ENCODE results near the gene PFDN1.

Gene PFDN1

DNA sequence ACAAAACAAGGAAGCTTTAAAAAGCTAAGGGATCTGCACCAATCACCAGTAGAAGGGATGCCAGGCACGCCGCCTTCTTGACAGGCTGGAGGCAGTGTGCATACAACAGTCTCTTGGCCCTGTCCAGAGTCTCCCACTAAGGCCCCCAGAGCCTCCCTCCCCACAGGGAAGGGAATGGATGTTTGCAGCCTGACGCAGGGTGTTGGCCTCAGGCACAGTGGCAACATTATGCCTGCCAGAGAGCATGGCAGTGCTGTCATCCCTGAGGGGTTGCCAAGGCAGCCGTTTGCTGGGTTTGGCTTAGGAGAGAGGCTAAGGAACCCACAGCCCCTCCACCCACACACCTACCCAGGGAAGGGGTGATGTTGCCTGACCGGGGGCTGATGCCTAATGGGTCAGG, 38.7 kb upstream of the PFDN1 start:
- H3K36me3 ChIP-seq (ENCODE audit: control insufficient read depth, insufficient read depth, low read length), result no peaks in the 10 kb centered on the region
- H3K4me3 ChIP-seq (ENCODE audit: low read length), result no peak overlapping the region
- H3K9ac ChIP-seq (ENCODE audit: low read length), result no peak overlapping the region
- H3K4me1 ChIP-seq (ENCODE audit: control insufficient read depth, insufficient read depth, low read length), result peaks cover 39% of the 10 kb centered on the region
- peak overlapping the region; percentile 55 for H3K27ac ChIP-seq (ENCODE audit: low read depth, low read length)
- no peaks in the 10 kb centered on the region for H3K27me3 ChIP-seq (ENCODE audit: control insufficient read depth, insufficient read depth, low read length)

DNA sequence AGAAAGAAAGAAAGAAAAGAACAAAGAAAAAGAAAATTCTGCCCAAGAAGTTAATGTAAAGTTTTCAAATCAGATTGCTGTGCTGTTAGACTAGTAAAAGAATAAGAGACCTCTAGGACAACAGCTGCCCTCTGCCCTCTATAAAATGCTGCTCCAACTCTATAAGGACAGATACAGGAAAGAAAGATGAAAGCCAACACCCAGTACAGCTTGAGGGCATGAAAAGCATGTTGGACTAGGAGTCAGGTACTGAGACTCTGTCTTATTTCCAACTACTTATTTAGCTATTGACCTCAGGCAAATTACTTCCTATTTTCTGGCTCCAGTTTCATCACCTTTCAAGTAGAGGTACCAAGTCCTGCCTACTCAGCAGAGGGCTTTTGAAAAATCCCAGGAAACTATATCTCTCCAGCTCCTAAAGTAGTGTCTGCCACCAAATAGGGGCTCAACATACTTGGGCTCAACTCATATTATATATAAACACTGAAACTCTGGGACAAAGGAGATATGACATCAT, 37.8 kb upstream of the PFDN1 start:
- Histone ChIP-seq H3K9ac (ENCODE audit: low read length) (no peak overlapping the region), H3K27me3 (ENCODE audit: control insufficient read depth, insufficient read depth, low read length) (no peaks in the 10 kb centered on the region), H3K27ac (ENCODE audit: low read depth, low read length) (peak overlapping the region; percentile 55), H3K4me3 (ENCODE audit: low read length) (no peak overlapping the region), H3K4me1 (ENCODE audit: control insufficient read depth, insufficient read depth, low read length) (peaks cover 46% of the 10 kb centered on the region), H3K36me3 (ENCODE audit: control insufficient read depth, insufficient read depth, low read length) (no peaks in the 10 kb centered on the region)

DNA sequence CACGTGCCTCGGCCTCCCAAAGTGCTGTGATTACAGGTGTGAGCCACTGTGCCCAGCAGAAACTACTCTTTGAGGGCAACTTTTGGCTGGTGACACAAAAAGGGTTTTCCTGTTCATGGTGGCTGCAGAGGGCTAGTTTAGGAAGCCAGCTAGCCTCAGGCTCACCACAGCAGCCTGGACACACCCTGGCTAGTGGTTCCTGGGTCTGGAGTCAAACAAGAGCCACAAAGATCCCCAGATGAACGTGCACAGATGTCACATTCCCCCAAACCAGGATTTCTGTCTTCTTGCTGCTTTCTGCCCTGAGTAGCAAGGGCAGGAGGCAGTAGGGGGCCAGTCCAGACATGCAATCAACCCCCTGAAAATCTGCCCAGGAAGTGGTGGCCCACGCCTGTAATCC, 36.7 kb upstream of the PFDN1 start:
- H3K4me1 ChIP-seq (ENCODE audit: control insufficient read depth, insufficient read depth, low read length), result peaks cover 41% of the 10 kb centered on the region
- H3K9ac ChIP-seq (ENCODE audit: low read length), result no peak overlapping the region
- H3K27ac ChIP-seq (ENCODE audit: low read depth, low read length), result no peak overlapping the region
- H3K27me3 ChIP-seq (ENCODE audit: control insufficient read depth, insufficient read depth, low read length), result no peaks in the 10 kb centered on the region
- peaks cover under 1% of the 10 kb centered on the region for H3K36me3 ChIP-seq (ENCODE audit: control insufficient read depth, insufficient read depth, low read length)
- no peak overlapping the region for H3K4me3 ChIP-seq (ENCODE audit: low read length)

DNA sequence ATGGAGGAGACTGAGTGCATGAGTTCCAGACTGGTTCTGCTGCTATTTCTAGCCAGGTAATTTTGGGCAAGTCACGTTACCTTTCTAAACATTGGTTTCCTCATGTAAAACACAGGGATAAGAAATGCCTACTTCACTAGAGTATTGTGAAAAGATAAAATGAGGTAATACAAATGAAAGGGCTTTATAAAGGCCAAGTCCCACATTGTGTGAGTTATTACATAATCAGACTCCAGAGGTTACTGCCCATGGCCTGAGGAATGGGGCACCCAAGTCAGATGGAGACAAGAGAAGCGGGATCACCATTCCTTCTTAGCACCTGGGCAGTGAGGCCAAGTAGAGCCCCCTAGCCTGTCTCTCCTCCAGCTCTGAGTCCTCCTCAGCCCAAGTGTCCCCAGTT, 36.0 kb upstream of the PFDN1 start:
- Histone ChIP-seq H3K27me3 (ENCODE audit: control insufficient read depth, insufficient read depth, low read length) (no peaks in the 10 kb centered on the region), H3K36me3 (ENCODE audit: control insufficient read depth, insufficient read depth, low read length) (peaks cover 5% of the 10 kb centered on the region), H3K27ac (ENCODE audit: low read depth, low read length) (peak overlapping the region; percentile 43), H3K9ac (ENCODE audit: low read length) (no peak overlapping the region), H3K4me3 (ENCODE audit: low read length) (no peak overlapping the region), H3K4me1 (ENCODE audit: control insufficient read depth, insufficient read depth, low read length) (peaks cover 37% of the 10 kb centered on the region)

DNA sequence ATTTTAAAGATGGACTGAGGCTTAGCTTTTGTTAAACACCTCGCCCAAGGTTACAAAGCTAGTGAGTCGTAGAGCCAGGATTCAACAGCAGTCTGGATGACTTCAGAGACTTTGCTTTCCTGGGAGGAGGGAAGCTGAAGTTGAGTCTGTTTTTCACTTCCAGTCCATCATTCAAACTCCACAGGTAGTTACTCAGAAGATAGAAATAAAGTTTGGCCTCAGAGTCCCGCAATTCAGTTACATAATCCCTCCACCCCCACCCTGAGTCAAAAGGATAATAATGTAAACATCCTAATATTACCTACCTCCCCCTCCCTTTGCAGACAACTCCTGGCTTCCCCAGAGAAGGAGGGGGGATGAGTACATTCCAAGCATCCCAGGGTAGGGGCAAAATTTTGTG, 35.4 kb upstream of the PFDN1 start:
- Histone ChIP-seq H3K4me3 (ENCODE audit: low read length) (no peak overlapping the region), H3K27ac (ENCODE audit: low read depth, low read length) (peak overlapping the region; percentile 43), H3K27me3 (ENCODE audit: control insufficient read depth, insufficient read depth, low read length) (no peaks in the 10 kb centered on the region), H3K36me3 (ENCODE audit: control insufficient read depth, insufficient read depth, low read length) (peaks cover 7% of the 10 kb centered on the region), H3K9ac (ENCODE audit: low read length) (no peak overlapping the region), H3K4me1 (ENCODE audit: control insufficient read depth, insufficient read depth, low read length) (peaks cover 37% of the 10 kb centered on the region)

DNA sequence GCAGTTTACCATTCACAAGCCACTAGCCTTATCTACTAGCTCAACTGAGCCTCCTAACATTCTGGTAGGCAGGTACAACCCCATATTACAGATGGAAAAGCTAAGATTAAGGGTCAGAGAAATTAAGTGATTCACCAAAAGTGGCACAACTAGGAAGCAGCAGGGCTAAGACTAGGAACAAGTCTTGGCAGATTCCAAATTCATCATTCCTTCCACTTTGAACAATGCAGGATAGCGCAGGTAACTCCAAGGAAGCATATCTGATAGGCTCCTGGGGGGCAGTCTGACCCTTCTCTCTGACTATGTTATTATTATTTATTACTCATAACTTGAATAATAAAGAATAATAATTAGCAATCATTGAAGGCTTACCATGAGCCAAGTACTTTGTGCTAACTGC, 35.0 kb upstream of the PFDN1 start:
- Histone ChIP-seq H3K27me3 (ENCODE audit: control insufficient read depth, insufficient read depth, low read length) (no peaks in the 10 kb centered on the region), H3K4me1 (ENCODE audit: control insufficient read depth, insufficient read depth, low read length) (peaks cover 37% of the 10 kb centered on the region), H3K36me3 (ENCODE audit: control insufficient read depth, insufficient read depth, low read length) (peaks cover 11% of the 10 kb centered on the region), H3K9ac (ENCODE audit: low read length) (no peak overlapping the region), H3K27ac (ENCODE audit: low read depth, low read length) (peak overlapping the region; percentile 71), H3K4me3 (ENCODE audit: low read length) (no peak overlapping the region)

DNA sequence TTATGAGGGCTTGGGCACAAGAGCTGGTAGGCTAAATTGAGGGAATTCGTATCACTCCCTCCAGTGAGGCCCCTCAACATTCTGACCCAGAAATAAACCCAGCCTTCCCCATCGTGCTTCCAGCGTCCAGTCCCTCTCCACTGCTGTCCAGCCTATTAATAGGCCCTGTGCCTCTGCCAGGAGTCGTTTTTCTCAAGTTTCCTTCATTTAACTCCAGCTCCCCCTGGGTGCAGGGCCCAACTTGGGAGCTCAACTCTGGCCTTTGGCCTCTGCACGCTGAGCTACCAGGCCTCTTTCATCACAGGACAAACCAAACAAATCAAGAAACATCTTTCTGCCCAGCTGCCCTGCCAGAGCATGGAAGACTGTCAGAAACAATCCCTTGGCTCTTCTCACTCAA, 33.5 kb upstream of the PFDN1 start:
- H3K36me3 ChIP-seq (ENCODE audit: control insufficient read depth, insufficient read depth, low read length), result peaks cover 12% of the 10 kb centered on the region
- H3K9ac ChIP-seq (ENCODE audit: low read length), result no peak overlapping the region
- peak overlapping the region; percentile 45 for H3K27ac ChIP-seq (ENCODE audit: low read depth, low read length)
- H3K4me1 ChIP-seq (ENCODE audit: control insufficient read depth, insufficient read depth, low read length), result peaks cover 25% of the 10 kb centered on the region
- no peaks in the 10 kb centered on the region for H3K27me3 ChIP-seq (ENCODE audit: control insufficient read depth, insufficient read depth, low read length)
- H3K4me3 ChIP-seq (ENCODE audit: low read length), result no peak overlapping the region

DNA sequence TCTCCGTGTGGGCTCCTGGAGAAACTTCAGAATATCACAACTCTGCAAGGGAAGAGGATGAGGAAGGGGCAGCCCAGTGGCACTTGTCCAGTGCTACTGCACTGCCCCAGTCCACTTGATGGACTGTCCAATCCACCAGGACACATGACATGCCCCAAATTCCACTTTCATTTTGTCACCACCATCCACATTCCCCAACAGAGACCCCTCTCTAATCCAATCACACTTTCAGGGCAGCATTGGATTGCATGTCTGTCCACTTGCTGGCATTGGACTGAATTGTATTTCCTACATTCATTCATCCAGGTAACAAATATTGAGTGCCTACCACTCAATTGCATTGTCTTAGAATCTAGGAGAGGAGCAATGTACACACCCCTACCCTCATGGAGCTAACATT, 28.7 kb upstream of the PFDN1 start:
- Histone ChIP-seq H3K4me3 (ENCODE audit: low read length) (no peak overlapping the region), H3K9ac (ENCODE audit: low read length) (no peak overlapping the region), H3K36me3 (ENCODE audit: control insufficient read depth, insufficient read depth, low read length) (peaks cover 12% of the 10 kb centered on the region), H3K4me1 (ENCODE audit: control insufficient read depth, insufficient read depth, low read length) (peaks cover 8% of the 10 kb centered on the region), H3K27me3 (ENCODE audit: control insufficient read depth, insufficient read depth, low read length) (no peaks in the 10 kb centered on the region), H3K27ac (ENCODE audit: low read depth, low read length) (no peak overlapping the region)

DNA sequence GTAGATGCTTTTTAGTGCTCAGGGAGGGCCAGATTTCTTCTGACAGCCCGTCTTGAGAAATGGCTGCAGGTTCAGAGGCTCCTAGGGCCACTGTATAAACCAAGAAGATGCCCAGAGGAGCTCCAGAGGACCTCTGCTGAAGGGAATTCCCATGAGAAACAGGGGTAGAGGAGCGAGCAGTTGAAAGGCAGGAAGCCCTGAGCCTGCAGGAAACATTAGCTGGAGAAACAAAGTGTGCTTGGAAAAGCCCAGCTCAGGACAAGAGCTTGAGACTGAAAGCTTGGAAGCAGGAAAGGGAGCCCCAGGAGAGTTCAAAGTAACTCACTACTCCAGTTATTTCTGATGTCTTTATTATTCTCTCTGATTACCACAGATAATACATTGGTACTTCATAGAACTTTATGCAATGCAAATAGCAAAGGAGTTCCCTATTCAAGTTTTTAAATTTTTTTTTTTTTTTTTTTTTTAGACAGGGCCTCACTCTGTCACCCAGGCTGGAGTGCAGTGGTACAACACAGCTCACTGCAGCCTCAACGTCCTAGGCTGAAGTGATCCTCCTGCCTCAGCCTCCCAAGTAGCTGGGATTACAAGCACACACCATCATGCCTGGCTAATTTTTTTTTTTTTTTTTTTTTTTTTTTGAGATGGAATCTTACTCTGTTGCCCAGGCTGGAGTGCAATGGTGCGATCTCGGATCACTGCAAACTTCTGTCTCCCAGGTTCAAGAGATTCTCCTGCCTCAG, 27.0 kb upstream of the PFDN1 start:
- H3K27me3 ChIP-seq (ENCODE audit: control insufficient read depth, insufficient read depth, low read length), result no peaks in the 10 kb centered on the region
- H3K4me1 ChIP-seq (ENCODE audit: control insufficient read depth, insufficient read depth, low read length), result peaks cover 4% of the 10 kb centered on the region
- no peak overlapping the region for H3K27ac ChIP-seq (ENCODE audit: low read depth, low read length)

DNA sequence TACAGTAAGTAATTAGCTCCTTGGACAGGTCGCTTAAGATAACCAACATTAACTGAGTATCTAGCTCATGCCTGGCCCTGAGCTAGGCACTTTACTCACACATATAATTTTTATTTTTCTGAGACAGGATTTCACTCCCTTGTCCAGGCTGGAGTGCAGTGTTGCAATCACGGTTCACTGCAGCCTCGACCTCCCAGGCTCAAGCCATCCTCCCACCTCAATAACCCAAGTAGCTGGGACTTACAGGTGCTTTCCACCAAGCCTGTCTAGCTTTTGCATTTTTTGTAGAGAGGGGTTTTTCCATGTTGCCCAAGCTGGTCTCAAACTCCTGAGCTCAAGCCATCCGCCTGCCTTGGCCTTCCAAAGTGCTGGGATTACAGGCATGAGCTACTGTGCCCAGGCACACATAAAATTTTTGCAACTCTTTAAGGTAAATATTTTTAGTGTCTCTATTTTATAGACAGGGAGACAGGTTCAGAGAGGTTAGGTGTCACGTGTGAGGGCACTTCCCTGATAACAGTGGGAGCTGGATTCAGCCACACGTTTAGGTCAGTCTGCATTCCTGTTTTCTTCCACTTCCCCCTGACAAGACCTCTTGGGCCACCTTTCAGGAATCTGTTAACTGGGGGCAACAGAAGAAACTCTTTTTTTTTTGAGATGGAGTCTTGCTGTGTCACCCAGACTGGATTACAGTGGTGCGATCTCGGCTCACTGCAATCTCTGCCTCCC, 25.3 kb upstream of the PFDN1 start:
- Histone ChIP-seq H3K27me3 (ENCODE audit: control insufficient read depth, insufficient read depth, low read length) (no peaks in the 10 kb centered on the region), H3K36me3 (ENCODE audit: control insufficient read depth, insufficient read depth, low read length) (peaks cover 4% of the 10 kb centered on the region), H3K9ac (ENCODE audit: low read length) (no peak overlapping the region), H3K27ac (ENCODE audit: low read depth, low read length) (no peak overlapping the region), H3K4me1 (ENCODE audit: control insufficient read depth, insufficient read depth, low read length) (peaks cover 13% of the 10 kb centered on the region), H3K4me3 (ENCODE audit: low read length) (no peak overlapping the region)

More for the DNA sequence above, 27.0 kb upstream of the PFDN1 start:
- Histone ChIP-seq H3K4me3 (ENCODE audit: low read length) (no peak overlapping the region), H3K36me3 (ENCODE audit: control insufficient read depth, insufficient read depth, low read length) (peaks cover 12% of the 10 kb centered on the region), H3K9ac (ENCODE audit: low read length) (no peak overlapping the region)

DNA sequence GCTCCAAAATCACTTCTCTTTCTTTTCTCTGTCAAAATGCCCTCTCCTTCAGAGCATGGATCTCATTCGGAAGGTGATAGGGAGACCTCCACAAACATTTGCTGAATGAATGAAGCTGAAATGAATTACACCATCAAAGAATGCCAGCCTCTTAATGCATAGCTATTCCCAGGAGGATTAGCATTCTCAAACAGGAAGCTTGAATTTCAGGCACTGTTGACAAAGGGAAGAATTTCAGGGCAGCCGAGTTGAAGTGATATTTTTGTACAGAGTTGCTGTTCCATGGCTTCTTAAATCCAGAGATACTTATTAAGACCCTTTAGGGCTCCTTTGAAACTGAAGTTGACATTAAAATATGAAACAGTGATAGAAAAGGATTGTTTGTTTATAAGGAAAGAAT, 24.7 kb upstream of the PFDN1 start:
- Histone ChIP-seq H3K27me3 (ENCODE audit: control insufficient read depth, insufficient read depth, low read length) (no peaks in the 10 kb centered on the region), H3K27ac (ENCODE audit: low read depth, low read length) (no peak overlapping the region), H3K4me1 (ENCODE audit: control insufficient read depth, insufficient read depth, low read length) (peaks cover 16% of the 10 kb centered on the region), H3K9ac (ENCODE audit: low read length) (no peak overlapping the region), H3K4me3 (ENCODE audit: low read length) (no peak overlapping the region), H3K36me3 (ENCODE audit: control insufficient read depth, insufficient read depth, low read length) (no peaks in the 10 kb centered on the region)

DNA sequence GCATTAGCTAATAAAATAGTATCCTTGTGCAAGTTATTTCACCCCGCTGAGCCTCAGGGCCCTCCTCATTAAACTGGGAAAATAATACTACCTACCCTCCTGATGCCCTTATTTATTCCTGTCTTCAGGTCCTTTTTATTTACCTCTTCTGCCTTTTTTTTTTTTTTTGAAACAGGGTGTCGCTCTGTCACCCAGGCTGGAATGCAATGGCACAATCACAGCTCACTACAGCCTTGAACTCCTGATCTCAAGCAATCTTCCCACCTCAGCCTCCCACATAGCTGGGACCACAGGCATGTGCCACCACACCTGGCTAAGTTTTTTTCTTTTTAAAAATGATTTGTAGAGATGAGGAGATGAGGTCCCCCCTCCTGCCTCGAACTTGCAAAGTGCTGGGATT, 22.6 kb upstream of the PFDN1 start:
- no peak overlapping the region for H3K27ac ChIP-seq (ENCODE audit: low read depth, low read length)
- no peaks in the 10 kb centered on the region for H3K27me3 ChIP-seq (ENCODE audit: control insufficient read depth, insufficient read depth, low read length)
- H3K36me3 ChIP-seq (ENCODE audit: control insufficient read depth, insufficient read depth, low read length), result no peaks in the 10 kb centered on the region
- peaks cover 16% of the 10 kb centered on the region for H3K4me1 ChIP-seq (ENCODE audit: control insufficient read depth, insufficient read depth, low read length)
- H3K4me3 ChIP-seq (ENCODE audit: low read length), result no peak overlapping the region
- H3K9ac ChIP-seq (ENCODE audit: low read length), result no peak overlapping the region

All from rectal smooth muscle tissue (tissue), 1 donor.